ENCODE results near the gene SARDH.

Gene SARDH

DNA sequence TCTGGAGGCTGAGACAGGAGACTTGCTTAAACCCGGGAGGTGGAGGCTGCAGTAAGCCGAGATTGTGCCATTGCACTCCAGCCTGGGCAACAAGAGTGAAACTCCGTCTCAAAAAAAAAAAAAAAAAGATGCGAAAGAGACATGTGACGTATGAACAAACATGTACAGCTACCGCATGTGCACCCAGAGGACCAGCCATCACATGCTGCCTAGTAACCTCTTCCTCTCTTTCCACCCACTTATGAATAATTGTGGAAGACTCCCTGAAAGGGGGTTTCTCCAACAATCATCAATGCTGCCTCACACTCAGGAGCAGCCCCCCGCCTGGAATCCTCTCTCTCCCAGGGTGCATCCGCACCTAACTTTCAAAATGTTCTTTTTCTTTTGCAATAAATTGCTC, 2.2 kb downstream of the SARDH start:
- no peaks in the 10 kb centered on the region for H3K9me3 ChIP-seq (ENCODE audit: low read length)
- TF ChIP-seq CTCF (IDR thresholded peaks at IDR 0.05; ENCODE audit: low read length) (no peak), EZH2 (IDR thresholded peaks at IDR 0.05; ENCODE audit: borderline replicate concordance, low read length) (no peak)
- no peaks in the 10 kb centered on the region for H3K27me3 ChIP-seq (ENCODE audit: insufficient read depth, low read length)
- H2AFZ ChIP-seq (ENCODE audit: low read length): no peak overlapping the region
- no peaks in the 10 kb centered on the region for H3K9me2 ChIP-seq (ENCODE audit: low read depth, low read length)
- no peaks in the 10 kb centered on the region for H3F3A ChIP-seq (ENCODE audit: insufficient read depth, low read length)
- H3K4me1 ChIP-seq (ENCODE audit: insufficient read depth, low read length, severe bottlenecking): no peaks in the 10 kb centered on the region
- no peak overlapping the region for H3K4me2 ChIP-seq (ENCODE audit: low read length)
- H3K36me3 ChIP-seq (ENCODE audit: insufficient read depth, low read length): no peaks in the 10 kb centered on the region
- no peaks in the 10 kb centered on the region for H4K20me1 ChIP-seq (ENCODE audit: insufficient read depth, low read length)
- no peak overlapping the region for H3K9ac ChIP-seq (ENCODE audit: low read length)
- H3K27ac ChIP-seq (ENCODE audit: low read depth, low read length, poor library complexity, severe bottlenecking): no peak overlapping the region
- H3K4me3 ChIP-seq (ENCODE audit: low read depth, low read length, poor library complexity, severe bottlenecking): no peak overlapping the region
- no peaks in the 10 kb centered on the region for H3K79me2 ChIP-seq (ENCODE audit: insufficient read depth, low read length)

GRCh38 chr9:133735415-133735775, 2.8 kb downstream of the SARDH start:
- no peaks in the 10 kb centered on the region for H3K9me2 ChIP-seq (ENCODE audit: low read depth, low read length)
- H3K9ac ChIP-seq (ENCODE audit: low read length): no peak overlapping the region
- TF ChIP-seq EZH2 (IDR thresholded peaks at IDR 0.05; ENCODE audit: borderline replicate concordance, low read length): no peak
- no peak for TF ChIP-seq CTCF (IDR thresholded peaks at IDR 0.05; ENCODE audit: low read length)
- no peak overlapping the region for H3K27ac ChIP-seq (ENCODE audit: low read depth, low read length, poor library complexity, severe bottlenecking)
- no peak overlapping the region for H3K4me3 ChIP-seq (ENCODE audit: low read depth, low read length, poor library complexity, severe bottlenecking)
- H3K4me1 ChIP-seq (ENCODE audit: insufficient read depth, low read length, severe bottlenecking): no peaks in the 10 kb centered on the region
- H2AFZ ChIP-seq (ENCODE audit: low read length): no peak overlapping the region
- H3K36me3 ChIP-seq (ENCODE audit: insufficient read depth, low read length): no peaks in the 10 kb centered on the region
- H3K79me2 ChIP-seq (ENCODE audit: insufficient read depth, low read length): no peaks in the 10 kb centered on the region
- H3K9me3 ChIP-seq (ENCODE audit: low read length): no peaks in the 10 kb centered on the region
- no peaks in the 10 kb centered on the region for H4K20me1 ChIP-seq (ENCODE audit: insufficient read depth, low read length)
- H3K4me2 ChIP-seq (ENCODE audit: low read length): no peak overlapping the region
- H3F3A ChIP-seq (ENCODE audit: insufficient read depth, low read length): no peaks in the 10 kb centered on the region
- no peaks in the 10 kb centered on the region for H3K27me3 ChIP-seq (ENCODE audit: insufficient read depth, low read length)

- H3K36me3 ChIP-seq (ENCODE audit: insufficient read depth, low read length): no peaks in the 10 kb centered on the region
- no peak overlapping the region for H3K4me3 ChIP-seq (ENCODE audit: low read depth, low read length, poor library complexity, severe bottlenecking)
- H3K27me3 ChIP-seq (ENCODE audit: insufficient read depth, low read length): no peaks in the 10 kb centered on the region
- H3K9me3 ChIP-seq (ENCODE audit: low read length): no peaks in the 10 kb centered on the region
- no peaks in the 10 kb centered on the region for H3K79me2 ChIP-seq (ENCODE audit: insufficient read depth, low read length)
- no peaks in the 10 kb centered on the region for H3K4me1 ChIP-seq (ENCODE audit: insufficient read depth, low read length, severe bottlenecking)
- H3K27ac ChIP-seq (ENCODE audit: low read depth, low read length, poor library complexity, severe bottlenecking): no peak overlapping the region
- H3F3A ChIP-seq (ENCODE audit: insufficient read depth, low read length): no peaks in the 10 kb centered on the region
- H4K20me1 ChIP-seq (ENCODE audit: insufficient read depth, low read length): no peaks in the 10 kb centered on the region
- no peak overlapping the region for H3K9ac ChIP-seq (ENCODE audit: low read length)
- no peak overlapping the region for H2AFZ ChIP-seq (ENCODE audit: low read length)
- TF ChIP-seq CTCF (IDR thresholded peaks at IDR 0.05; ENCODE audit: low read length) (no peak), EZH2 (IDR thresholded peaks at IDR 0.05; ENCODE audit: borderline replicate concordance, low read length) (no peak)
- H3K9me2 ChIP-seq (ENCODE audit: low read depth, low read length): no peaks in the 10 kb centered on the region
- no peak overlapping the region for H3K4me2 ChIP-seq (ENCODE audit: low read length)
Observed at GRCh38 chr9:133734590-133735414, 3.4 kb downstream of the SARDH start.
